GM23338 (cell line): ENCODE data around the gene GNG4. TPM values are rescaled to one million over a fixed set of nuclear protein-coding genes. Genes with fewer than 3 reads are reported as not detected.

Source experiments
- ATAC-seq: fragments of 200-7000 bp; cut with Tn5 transposase; 3 replicates; pipeline ENCODE4 v1.9.1; 2020
- DNase-seq: peaks from one replicate; pipeline ENCODE4 v3.0.0-alpha.2; 2015; ENCODE audit warnings: low spot score
- H2AFZ ChIP-seq: fragments of 200-600 bp; sonication (generic); 2 replicates; pipeline ENCODE4 v1.8.0; 2016; ENCODE audit warnings: antibody characterized with exemption, mild to moderate bottlenecking, moderate library complexity
- H3F3A ChIP-seq: fragments of 200-600 bp; sonication (generic); replicated peaks from 2 replicates; pipeline ENCODE4 v1.8.0; 2017; ENCODE audit warnings: antibody characterized with exemption, mixed run types, low read depth
- H3K27ac ChIP-seq: fragments of 200-600 bp; sonication (generic); 2 replicates; pipeline ENCODE4 v1.6.1; 2016; ENCODE audit warnings: low read depth
- H3K27me3 ChIP-seq: fragments of 200-600 bp; sonication (generic); 2 replicates; pipeline ENCODE4 v1.8.0; 2016; ENCODE audit warnings: mild to moderate bottlenecking, mixed run types, moderate library complexity; ENCODE audit not compliant: insufficient read depth
- H3K36me3 ChIP-seq: fragments of 200-600 bp; sonication (generic); 2 replicates; pipeline ENCODE4 v1.8.0; 2016; ENCODE audit warnings: mild to moderate bottlenecking; ENCODE audit not compliant: insufficient read depth
- H3K4me1 ChIP-seq: fragments of 200-600 bp; sonication (generic); 2 replicates; pipeline ENCODE4 v1.8.0; 2016; ENCODE audit warnings: mild to moderate bottlenecking, moderate library complexity; ENCODE audit not compliant: insufficient read depth
- H3K4me2 ChIP-seq: fragments of 200-600 bp; sonication (generic); 2 replicates; pipeline ENCODE4 v1.7.1; 2017; ENCODE audit warnings: mixed run types
- H3K4me3 ChIP-seq: fragments of 200-600 bp; sonication (generic); 2 replicates; pipeline ENCODE4 v1.6.1; 2016; ENCODE audit warnings: mixed run types
- H3K79me2 ChIP-seq: fragments of 200-600 bp; sonication (generic); replicated peaks from 2 replicates; pipeline ENCODE4 v1.8.0; 2017; ENCODE audit warnings: mild to moderate bottlenecking; ENCODE audit not compliant: insufficient read depth
- H3K9me2 ChIP-seq: fragments of 200-600 bp; sonication (generic); 2 replicates; pipeline ENCODE4 v1.8.0; 2017; ENCODE audit not compliant: insufficient read depth
- H4K20me1 ChIP-seq: fragments of 200-600 bp; sonication (generic); replicated peaks from 2 replicates; pipeline ENCODE4 v1.8.0; 2017; ENCODE audit warnings: mild to moderate bottlenecking; ENCODE audit not compliant: insufficient read depth
- H3K27ac Mint-ChIP-seq: 2 replicates; pipeline ENCODE4 v1.8.0; 2020; ENCODE audit warnings: inconsistent platforms, mild to moderate bottlenecking, moderate library complexity, mixed read lengths
- H3K27me3 Mint-ChIP-seq: 3 replicates; pipeline ENCODE4 v1.8.0; 2022; ENCODE audit warnings: low read depth, mild to moderate bottlenecking, moderate library complexity, mixed read lengths, inconsistent platforms; ENCODE audit not compliant: insufficient read depth, poor library complexity
- H3K36me3 Mint-ChIP-seq: 3 replicates; pipeline ENCODE4 v1.8.0; 2021; ENCODE audit warnings: low read depth, mild to moderate bottlenecking, inconsistent platforms, moderate library complexity, mixed read lengths
- H3K4me1 Mint-ChIP-seq: 3 replicates; pipeline ENCODE4 v1.8.0; 2020; ENCODE audit warnings: mild to moderate bottlenecking, inconsistent platforms, mixed read lengths
- H3K4me3 Mint-ChIP-seq: 3 replicates; pipeline ENCODE4 v1.8.0; 2021; ENCODE audit warnings: moderate library complexity, mild to moderate bottlenecking, inconsistent platforms, mixed read lengths
- H3K9me3 Mint-ChIP-seq: 3 replicates; pipeline ENCODE4 v1.8.0; 2020; ENCODE audit warnings: moderate library complexity, mild to moderate bottlenecking, inconsistent platforms, mixed read lengths
- EZH2 ChIP-seq: fragments of 200-600 bp; sonication (generic); IDR thresholded peaks from one replicate; pipeline ENCODE4 v1.8.0; 2017; ENCODE audit warnings: antibody characterized with exemption, mild to moderate bottlenecking, low read depth; ENCODE audit not compliant: unreplicated experiment
- JUNB ChIP-seq: IDR thresholded peaks from one replicate; pipeline ENCODE4 v1.6.1; 2016; ENCODE audit warnings: antibody characterized with exemption; ENCODE audit not compliant: unreplicated experiment
- NANOG ChIP-seq: IDR thresholded peaks from 2 replicates; pipeline ENCODE4 v1.6.1; 2016; ENCODE audit warnings: antibody characterized with exemption, borderline replicate concordance
- POLR2AphosphoS5 ChIP-seq: IDR thresholded peaks from 2 replicates; pipeline ENCODE4 v1.6.1; 2016; ENCODE audit warnings: antibody characterized with exemption, low read depth
- ZNF114 ChIP-seq: fragments of 250-450 bp; sonication (Bioruptor Pico); IDR thresholded peaks from 2 replicates; pipeline ENCODE4 v1.5.0; 2020; ENCODE audit warnings: mild to moderate bottlenecking, moderate library complexity
- ZNF331 ChIP-seq: fragments of 250-450 bp; sonication (Bioruptor Pico); IDR thresholded peaks from 2 replicates; pipeline ENCODE4 v1.5.0; 2020; ENCODE audit warnings: low read depth, mild to moderate bottlenecking, moderate library complexity
- polyA plus RNA-seq: library from polyadenylated mRNA; unstranded; fragments of >200 nt; fragmentation: Nextera tagmentation; extraction: Ambion mirVana; gene quantifications from 2 replicates; pipeline ENCODE4 v1.2.1, GENCODE V29; 2016
- total RNA-seq: library from RNA; depleted of rRNA; stranded (reverse); fragments of >200 nt; shearing (Covaris generic); gene quantifications from 2 replicates; pipeline ENCODE4 v1.2.3, GENCODE V29; 2014
- TF ChIP-seq, protein P1 (sequence below): fragments of 250-450 bp; sonication (Bioruptor Pico); IDR thresholded peaks from 2 replicates; pipeline ENCODE4 v1.5.0; 2020; ENCODE audit warnings: mild to moderate bottlenecking, moderate library complexity
- TF ChIP-seq, protein P2 (sequence below): IDR thresholded peaks from 2 replicates; pipeline ENCODE4 v1.6.1; 2016; ENCODE audit warnings: antibody characterized with exemption
- TF ChIP-seq, protein P3 (sequence below), 2 experiments: fragments of 200-600 bp in 1 of 2; sonication (generic) in 1 of 2; conservative IDR thresholded peaks; 2 replicates each; pipeline versions ENCODE4 v1.5.1 to v1.6.1; 2016 to 2017; ENCODE audit warnings: antibody characterized with exemption in 2 of 2, low read depth in 2 of 2, mild to moderate bottlenecking in 2 of 2, moderate library complexity in 1 of 2

GNG4 gene
- total and polyA plus RNA-seq, 2 experiments from 2014 or later: 40.2 to 49.2 TPM

DNA sequence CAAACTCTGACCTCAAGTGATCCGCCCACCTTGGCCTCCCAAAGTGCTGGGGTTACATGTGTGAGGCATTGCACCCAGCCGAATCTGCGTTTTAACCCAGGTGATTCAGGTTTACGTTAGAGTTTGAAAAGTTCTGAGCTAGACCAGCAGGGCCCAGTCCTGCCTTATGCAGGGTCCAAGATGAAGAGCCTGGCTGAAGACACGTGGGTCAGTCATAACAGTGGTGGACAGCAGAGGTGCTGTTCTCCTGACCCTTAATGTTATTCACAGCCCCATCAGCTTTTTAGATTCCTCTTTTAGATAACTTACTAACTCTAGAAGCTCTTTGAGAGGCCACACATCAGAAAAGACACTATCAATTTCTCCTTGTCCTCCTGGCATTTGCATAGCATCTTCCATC is 50.0 kb downstream of the GNG4 start:
- DNase-seq (peak; percentile 19), ATAC-seq (peak; percentile 27; the same call in 1 of the 3 replicates)
- Mint-ChIP-seq H3K9me3 (no peaks in the 10 kb centered on the region), H3K4me1 (peaks cover 12% of the 10 kb centered on the region), H3K4me3 (no peak overlapping the region), H3K27ac (no peak overlapping the region; the same call in 1 of the 2 replicates), H3K36me3 (peaks cover 9% of the 10 kb centered on the region; the same call in 2 of the 3 replicates), H3K27me3 (peaks cover 1% of the 10 kb centered on the region)
- Histone ChIP-seq H3K79me2 (peaks cover 3% of the 10 kb centered on the region; the same call in 1 of the 2 replicates), H3K4me2 (no peak overlapping the region), H3K4me3 (no peak overlapping the region), H3K27me3 (no peaks in the 10 kb centered on the region), H3K27ac (no peak overlapping the region), H2AFZ (no peak overlapping the region), H3F3A (no peaks in the 10 kb centered on the region), H3K36me3 (no peaks in the 10 kb centered on the region), H3K9me2 (no peaks in the 10 kb centered on the region), H3K4me1 (no peaks in the 10 kb centered on the region; the same call in 1 of the 2 replicates), H4K20me1 (peaks cover 2% of the 10 kb centered on the region; the same call in 1 of the 2 replicates)
- no peak for TF ChIP-seq POLR2AphosphoS5
- TF ChIP-seq, protein P1, sequence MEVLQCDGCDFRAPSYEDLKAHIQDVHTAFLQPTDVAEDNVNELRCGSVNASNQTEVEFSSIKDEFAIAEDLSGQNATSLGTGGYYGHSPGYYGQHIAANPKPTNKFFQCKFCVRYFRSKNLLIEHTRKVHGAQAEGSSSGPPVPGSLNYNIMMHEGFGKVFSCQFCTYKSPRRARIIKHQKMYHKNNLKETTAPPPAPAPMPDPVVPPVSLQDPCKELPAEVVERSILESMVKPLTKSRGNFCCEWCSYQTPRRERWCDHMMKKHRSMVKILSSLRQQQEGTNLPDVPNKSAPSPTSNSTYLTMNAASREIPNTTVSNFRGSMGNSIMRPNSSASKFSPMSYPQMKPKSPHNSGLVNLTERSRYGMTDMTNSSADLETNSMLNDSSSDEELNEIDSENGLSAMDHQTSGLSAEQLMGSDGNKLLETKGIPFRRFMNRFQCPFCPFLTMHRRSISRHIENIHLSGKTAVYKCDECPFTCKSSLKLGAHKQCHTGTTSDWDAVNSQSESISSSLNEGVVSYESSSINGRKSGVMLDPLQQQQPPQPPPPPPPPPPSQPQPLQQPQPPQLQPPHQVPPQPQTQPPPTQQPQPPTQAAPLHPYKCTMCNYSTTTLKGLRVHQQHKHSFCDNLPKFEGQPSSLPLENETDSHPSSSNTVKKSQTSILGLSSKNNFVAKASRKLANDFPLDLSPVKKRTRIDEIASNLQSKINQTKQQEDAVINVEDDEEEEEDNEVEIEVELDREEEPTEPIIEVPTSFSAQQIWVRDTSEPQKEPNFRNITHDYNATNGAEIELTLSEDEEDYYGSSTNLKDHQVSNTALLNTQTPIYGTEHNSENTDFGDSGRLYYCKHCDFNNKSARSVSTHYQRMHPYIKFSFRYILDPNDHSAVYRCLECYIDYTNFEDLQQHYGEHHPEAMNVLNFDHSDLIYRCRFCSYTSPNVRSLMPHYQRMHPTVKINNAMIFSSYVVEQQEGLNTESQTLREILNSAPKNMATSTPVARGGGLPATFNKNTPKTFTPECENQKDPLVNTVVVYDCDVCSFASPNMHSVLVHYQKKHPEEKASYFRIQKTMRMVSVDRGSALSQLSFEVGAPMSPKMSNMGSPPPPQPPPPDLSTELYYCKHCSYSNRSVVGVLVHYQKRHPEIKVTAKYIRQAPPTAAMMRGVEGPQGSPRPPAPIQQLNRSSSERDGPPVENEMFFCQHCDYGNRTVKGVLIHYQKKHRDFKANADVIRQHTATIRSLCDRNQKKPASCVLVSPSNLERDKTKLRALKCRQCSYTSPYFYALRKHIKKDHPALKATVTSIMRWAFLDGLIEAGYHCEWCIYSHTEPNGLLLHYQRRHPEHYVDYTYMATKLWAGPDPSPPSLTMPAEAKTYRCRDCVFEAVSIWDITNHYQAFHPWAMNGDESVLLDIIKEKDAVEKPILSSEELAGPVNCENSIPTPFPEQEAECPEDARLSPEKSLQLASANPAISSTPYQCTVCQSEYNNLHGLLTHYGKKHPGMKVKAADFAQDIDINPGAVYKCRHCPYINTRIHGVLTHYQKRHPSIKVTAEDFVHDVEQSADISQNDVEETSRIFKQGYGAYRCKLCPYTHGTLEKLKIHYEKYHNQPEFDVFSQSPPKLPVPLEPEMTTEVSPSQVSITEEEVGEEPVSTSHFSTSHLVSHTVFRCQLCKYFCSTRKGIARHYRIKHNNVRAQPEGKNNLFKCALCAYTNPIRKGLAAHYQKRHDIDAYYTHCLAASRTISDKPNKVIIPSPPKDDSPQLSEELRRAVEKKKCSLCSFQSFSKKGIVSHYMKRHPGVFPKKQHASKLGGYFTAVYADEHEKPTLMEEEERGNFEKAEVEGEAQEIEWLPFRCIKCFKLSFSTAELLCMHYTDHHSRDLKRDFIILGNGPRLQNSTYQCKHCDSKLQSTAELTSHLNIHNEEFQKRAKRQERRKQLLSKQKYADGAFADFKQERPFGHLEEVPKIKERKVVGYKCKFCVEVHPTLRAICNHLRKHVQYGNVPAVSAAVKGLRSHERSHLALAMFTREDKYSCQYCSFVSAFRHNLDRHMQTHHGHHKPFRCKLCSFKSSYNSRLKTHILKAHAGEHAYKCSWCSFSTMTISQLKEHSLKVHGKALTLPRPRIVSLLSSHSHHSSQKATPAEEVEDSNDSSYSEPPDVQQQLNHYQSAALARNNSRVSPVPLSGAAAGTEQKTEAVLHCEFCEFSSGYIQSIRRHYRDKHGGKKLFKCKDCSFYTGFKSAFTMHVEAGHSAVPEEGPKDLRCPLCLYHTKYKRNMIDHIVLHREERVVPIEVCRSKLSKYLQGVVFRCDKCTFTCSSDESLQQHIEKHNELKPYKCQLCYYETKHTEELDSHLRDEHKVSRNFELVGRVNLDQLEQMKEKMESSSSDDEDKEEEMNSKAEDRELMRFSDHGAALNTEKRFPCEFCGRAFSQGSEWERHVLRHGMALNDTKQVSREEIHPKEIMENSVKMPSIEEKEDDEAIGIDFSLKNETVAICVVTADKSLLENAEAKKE (CRISPR knock-in tag): no peak
- TF ChIP-seq, protein P2, sequence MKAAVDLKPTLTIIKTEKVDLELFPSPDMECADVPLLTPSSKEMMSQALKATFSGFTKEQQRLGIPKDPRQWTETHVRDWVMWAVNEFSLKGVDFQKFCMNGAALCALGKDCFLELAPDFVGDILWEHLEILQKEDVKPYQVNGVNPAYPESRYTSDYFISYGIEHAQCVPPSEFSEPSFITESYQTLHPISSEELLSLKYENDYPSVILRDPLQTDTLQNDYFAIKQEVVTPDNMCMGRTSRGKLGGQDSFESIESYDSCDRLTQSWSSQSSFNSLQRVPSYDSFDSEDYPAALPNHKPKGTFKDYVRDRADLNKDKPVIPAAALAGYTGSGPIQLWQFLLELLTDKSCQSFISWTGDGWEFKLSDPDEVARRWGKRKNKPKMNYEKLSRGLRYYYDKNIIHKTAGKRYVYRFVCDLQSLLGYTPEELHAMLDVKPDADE: no peak
- TF ChIP-seq JUNB: no peak
- TF ChIP-seq, protein P3, sequence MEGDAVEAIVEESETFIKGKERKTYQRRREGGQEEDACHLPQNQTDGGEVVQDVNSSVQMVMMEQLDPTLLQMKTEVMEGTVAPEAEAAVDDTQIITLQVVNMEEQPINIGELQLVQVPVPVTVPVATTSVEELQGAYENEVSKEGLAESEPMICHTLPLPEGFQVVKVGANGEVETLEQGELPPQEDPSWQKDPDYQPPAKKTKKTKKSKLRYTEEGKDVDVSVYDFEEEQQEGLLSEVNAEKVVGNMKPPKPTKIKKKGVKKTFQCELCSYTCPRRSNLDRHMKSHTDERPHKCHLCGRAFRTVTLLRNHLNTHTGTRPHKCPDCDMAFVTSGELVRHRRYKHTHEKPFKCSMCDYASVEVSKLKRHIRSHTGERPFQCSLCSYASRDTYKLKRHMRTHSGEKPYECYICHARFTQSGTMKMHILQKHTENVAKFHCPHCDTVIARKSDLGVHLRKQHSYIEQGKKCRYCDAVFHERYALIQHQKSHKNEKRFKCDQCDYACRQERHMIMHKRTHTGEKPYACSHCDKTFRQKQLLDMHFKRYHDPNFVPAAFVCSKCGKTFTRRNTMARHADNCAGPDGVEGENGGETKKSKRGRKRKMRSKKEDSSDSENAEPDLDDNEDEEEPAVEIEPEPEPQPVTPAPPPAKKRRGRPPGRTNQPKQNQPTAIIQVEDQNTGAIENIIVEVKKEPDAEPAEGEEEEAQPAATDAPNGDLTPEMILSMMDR (conservative IDR thresholded peaks at IDR 0.05; ENCODE audit: low read depth in 2 of 2): peak in 1 of 2 experiments; percentile 25; a peak in 1 of 4 replicates
- no peak for TF ChIP-seq NANOG
- no peak for TF ChIP-seq EZH2
- TF ChIP-seq ZNF114 (CRISPR knock-in tag): no peak
- TF ChIP-seq ZNF331 (CRISPR knock-in tag): no peak
